Esophagus squamous epithelium (tissue), 5 donors: ENCODE results near the gene TMCO4. TPM values are rescaled to one million over a fixed set of nuclear protein-coding genes. Genes with fewer than 3 reads are reported as not detected.

Source experiments
- DNase-seq: peaks from one replicate; lab custom pipeline; 2025; lab: John Stamatoyannopoulos, UW
- H3K27ac ChIP-seq, 4 donors: fragments of 200-600 bp; sonication (generic); one replicate each; pipeline ENCODE4 v1.5.1; 2016 to 2019; ENCODE audit warnings: mild to moderate bottlenecking in 1 of 4
- H3K27me3 ChIP-seq, 4 donors: fragments of 200-600 bp; sonication (generic); 1 replicate in 3 of 4; 2 replicates in 1 of 4; pipeline versions ENCODE4 v1.5.1 to v1.6.0; 2017 to 2021; ENCODE audit warnings: antibody characterized with exemption in 1 of 4
- H3K36me3 ChIP-seq, 3 donors: fragments of 200-600 bp; sonication (generic); one replicate each; pipeline ENCODE4 v1.5.1; 2016 to 2019
- H3K4me1 ChIP-seq, 3 donors: fragments of 200-600 bp; sonication (generic); one replicate each; pipeline ENCODE4 v1.5.1; 2017 to 2019
- H3K4me3 ChIP-seq, 4 donors: fragments of 200-600 bp; sonication (generic); 1 replicate in 3 of 4; 2 replicates in 1 of 4; pipeline ENCODE4 v1.5.1; 2016 to 2019; ENCODE audit warnings: mild to moderate bottlenecking in 2 of 4, moderate library complexity in 1 of 4
- H3K9me3 ChIP-seq, 3 donors: fragments of 200-600 bp; sonication (generic); one replicate each; pipeline ENCODE4 v1.5.1; 2016 to 2019
- POLR2A ChIP-seq, 4 donors: fragments of 450-650 bp; IDR thresholded peaks; one replicate each; pipeline ENCODE4 v1.6.1; 2017; ENCODE audit warnings: antibody characterized with exemption in 4 of 4, mild to moderate bottlenecking in 4 of 4, moderate library complexity in 3 of 4
- WGBS, 2 donors: methylation state at CpG; one replicate each; pipeline ENCODE4 v1.1.5; 2018; 5-methylcytosine and 5-hydroxymethylcytosine counted together
- intact Hi-C: fragments of 100-400 bp; cut with DNase I; formaldehyde crosslinking; loops from one replicate; pipeline ENCODE4 v1.15.0; 2022
- total RNA-seq, 4 donors: library from RNA; depleted of rRNA; stranded (reverse); fragments of >200 nt; gene quantifications; one replicate each; pipeline ENCODE4 v1.1.0, GENCODE V29; 2016
- TF ChIP-seq, protein P1 (sequence below), 6 experiments: fragments of 450-650 bp in 4 of 6; fragments of 200-600 bp in 2 of 6; sonication (generic) in 2 of 6; IDR thresholded peaks; one replicate each; pipeline ENCODE4 v1.5.1; 2016 to 2019; ENCODE audit warnings: antibody characterized with exemption in 6 of 6, mild to moderate bottlenecking in 4 of 6, moderate library complexity in 4 of 6
- donor health status: DM: yes; HTN: yes; CAD: no.

The TMCO4 gene
- total RNA-seq, 4 donors from 2014 or later: 13.0 to 28.8 (median 21.2) TPM

DNA sequence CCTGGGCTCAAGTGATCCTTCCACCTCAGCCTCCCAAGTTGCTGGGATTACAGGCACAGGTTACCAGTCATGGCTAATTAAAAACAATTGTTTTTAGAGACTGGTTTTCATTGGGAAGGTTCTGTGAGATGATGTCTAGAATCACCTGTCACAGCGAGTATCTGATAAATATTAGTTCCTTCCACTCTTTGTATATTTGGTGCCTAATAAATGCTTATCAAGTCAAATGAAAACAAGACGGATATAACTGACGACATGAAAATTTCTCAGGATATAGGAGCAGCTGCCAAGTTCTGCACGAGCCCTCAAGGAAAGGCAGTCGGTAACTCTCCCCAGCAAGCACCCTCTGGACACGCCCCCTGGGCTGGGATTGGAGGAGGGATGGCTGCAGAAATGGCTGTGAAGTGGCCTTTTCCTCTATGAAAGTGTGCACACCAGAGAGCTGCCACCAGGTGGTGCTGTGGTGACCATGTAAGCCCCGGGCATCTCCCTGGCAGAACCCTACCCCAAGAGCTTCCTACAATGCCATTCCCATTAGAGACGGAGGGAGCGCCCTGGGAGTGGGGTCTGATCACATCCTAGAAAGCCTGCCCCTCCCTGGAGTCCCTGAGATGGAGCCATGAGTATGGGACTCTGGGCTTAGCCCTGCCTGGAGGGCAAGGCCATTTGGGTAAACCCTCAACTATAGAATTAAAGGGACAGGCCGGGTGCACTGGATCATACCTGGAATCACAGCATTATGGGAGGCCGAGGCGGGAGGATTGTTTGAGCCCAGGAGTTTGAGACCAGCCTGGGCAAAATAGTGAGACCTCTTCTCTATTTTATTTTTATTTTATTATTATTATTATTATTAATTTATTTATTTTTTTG lies 84.1 kb downstream of the TMCO4 start:
- DNase-seq: no peak
- TF ChIP-seq, protein P1, sequence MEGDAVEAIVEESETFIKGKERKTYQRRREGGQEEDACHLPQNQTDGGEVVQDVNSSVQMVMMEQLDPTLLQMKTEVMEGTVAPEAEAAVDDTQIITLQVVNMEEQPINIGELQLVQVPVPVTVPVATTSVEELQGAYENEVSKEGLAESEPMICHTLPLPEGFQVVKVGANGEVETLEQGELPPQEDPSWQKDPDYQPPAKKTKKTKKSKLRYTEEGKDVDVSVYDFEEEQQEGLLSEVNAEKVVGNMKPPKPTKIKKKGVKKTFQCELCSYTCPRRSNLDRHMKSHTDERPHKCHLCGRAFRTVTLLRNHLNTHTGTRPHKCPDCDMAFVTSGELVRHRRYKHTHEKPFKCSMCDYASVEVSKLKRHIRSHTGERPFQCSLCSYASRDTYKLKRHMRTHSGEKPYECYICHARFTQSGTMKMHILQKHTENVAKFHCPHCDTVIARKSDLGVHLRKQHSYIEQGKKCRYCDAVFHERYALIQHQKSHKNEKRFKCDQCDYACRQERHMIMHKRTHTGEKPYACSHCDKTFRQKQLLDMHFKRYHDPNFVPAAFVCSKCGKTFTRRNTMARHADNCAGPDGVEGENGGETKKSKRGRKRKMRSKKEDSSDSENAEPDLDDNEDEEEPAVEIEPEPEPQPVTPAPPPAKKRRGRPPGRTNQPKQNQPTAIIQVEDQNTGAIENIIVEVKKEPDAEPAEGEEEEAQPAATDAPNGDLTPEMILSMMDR (IDR thresholded peaks at IDR 0.05): peak; percentile 74 to 85 (median 78)
- TF ChIP-seq POLR2A (IDR thresholded peaks at IDR 0.05): no peak
- Histone ChIP-seq H3K36me3 (peaks cover 0 to 23% (median 0%) of the 10 kb centered on the region in 3 donors), H3K4me3 (no peak overlapping the region), H3K27ac (no peak overlapping the region), H3K9me3 (no peaks in the 10 kb centered on the region), H3K27me3 (no peaks in the 10 kb centered on the region), H3K4me1 (peaks cover 0 to 7% (median 2%) of the 10 kb centered on the region in 3 donors)
- intact Hi-C loops: no loop called here
- WGBS, 2 donors: 36 to 48% methylated on average over 9 to 11 of the region's 12 CpGs

DNA sequence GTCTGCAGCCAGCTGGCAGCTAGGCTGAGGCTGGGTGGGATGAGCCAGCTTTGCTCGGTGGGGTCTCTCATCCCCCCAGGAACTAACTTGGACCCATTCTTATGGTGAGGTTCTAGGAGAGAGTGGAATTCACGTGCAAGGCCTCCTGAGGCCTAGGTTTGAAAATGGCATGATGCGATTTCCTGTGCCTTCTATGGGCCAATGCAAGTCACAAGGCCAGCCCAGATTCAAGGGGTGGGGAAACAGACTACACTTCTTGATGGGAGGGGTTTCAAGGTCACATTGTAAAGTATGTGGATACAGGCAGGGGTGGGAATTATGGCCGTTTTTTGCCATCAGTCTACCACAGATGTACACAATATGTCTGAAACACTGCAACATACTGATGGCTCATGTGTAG lies 86.8 kb downstream of the TMCO4 start:
- Histone ChIP-seq H3K27me3 (no peaks in the 10 kb centered on the region), H3K9me3 (no peaks in the 10 kb centered on the region), H3K27ac (no peak overlapping the region), H3K36me3 (peaks cover 0 to 37% (median 0%) of the 10 kb centered on the region in 3 donors), H3K4me1 (peaks cover 0 to 7% (median 2%) of the 10 kb centered on the region in 3 donors), H3K4me3 (no peak overlapping the region)
- WGBS, 2 donors: 67 to 91% methylated on average over 1 to 4 of the region's 4 CpGs
- no peak for DNase-seq
- intact Hi-C loops: no loop called here
- TF ChIP-seq POLR2A (IDR thresholded peaks at IDR 0.05): no peak
- TF ChIP-seq, protein P1 (IDR thresholded peaks at IDR 0.05): no peak

DNA sequence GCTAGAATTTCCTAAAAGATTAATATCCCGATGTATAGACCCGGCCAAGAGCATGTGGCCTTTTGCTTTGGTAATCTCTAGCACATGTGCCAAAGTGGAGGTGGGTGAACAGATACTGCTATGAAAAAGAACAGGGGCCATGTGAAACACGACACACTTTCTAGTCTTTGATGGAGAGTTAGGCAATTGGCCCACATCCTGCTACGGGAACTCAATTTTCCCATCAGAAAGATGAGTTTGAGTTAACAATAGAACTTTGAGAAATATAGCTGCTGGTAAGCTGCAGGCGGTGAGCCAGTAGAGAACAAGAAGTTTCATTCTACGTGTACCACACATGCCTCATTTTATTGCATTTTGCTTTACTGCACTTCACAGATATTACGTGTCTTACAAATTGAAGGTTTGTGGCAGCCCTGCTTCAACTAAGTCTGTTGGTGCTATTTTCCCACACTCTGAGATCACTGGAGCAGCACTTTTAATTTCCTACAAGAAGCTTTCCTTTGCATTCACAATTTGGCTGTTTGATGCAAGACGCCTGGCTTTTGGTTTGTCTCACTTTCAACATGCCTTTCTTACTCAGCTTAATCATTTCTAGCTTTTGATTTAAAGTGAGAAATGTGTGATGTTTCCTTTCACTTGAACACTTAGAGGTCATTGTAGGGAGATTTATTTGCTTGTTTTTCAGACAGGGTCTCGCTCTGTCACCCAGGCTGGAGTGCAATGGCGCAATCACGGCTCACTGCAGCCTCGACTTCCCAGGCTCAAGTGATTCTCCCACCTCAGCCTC lies 88.7 kb downstream of the TMCO4 start:
- DNase-seq: no peak
- no peaks in the 10 kb centered on the region for H3K27me3 ChIP-seq
- peaks cover 0 to 38% (median 0%) of the 10 kb centered on the region in 3 donors for H3K36me3 ChIP-seq
- H3K27ac ChIP-seq: no peak overlapping the region
- H3K4me1 ChIP-seq: peaks cover 0 to 7% (median 2%) of the 10 kb centered on the region in 3 donors
- H3K9me3 ChIP-seq: no peaks in the 10 kb centered on the region
- TF ChIP-seq POLR2A (IDR thresholded peaks at IDR 0.05): no peak
- TF ChIP-seq, protein P1 (IDR thresholded peaks at IDR 0.05): no peak
- intact Hi-C loops: no loop called here
- WGBS, 2 donors: 72 to 81% methylated on average over 12 of the region's 12 CpGs
- H3K4me3 ChIP-seq: no peak overlapping the region

DNA sequence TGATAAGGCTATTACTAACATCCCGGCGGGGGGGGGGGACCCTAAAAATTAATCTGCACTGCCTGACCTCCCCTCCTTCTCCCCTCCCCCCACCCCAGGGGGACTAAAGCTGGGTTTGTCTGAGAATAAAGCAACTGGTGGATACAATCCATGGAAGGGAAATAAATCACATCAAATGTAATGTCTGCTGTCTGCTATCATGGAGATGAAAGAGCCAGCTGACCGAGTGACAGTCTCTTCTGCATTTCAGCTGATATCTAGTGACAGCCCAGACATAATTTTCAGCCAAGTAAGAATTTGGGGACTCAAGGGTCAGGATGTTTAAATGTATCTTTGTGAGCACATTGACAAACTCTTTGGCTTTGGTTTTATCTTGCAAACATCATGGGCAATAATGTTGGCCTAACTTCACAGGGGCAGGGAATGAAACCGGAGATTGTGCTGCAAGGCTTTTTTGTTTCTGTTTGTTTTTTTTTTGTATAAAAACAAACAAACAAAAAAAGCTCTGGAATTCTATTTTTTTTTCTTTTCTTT lies 90.4 kb downstream of the TMCO4 start:
- Histone ChIP-seq H3K27me3 (no peaks in the 10 kb centered on the region), H3K9me3 (no peaks in the 10 kb centered on the region), H3K36me3 (peaks cover 0 to 38% (median 0%) of the 10 kb centered on the region in 3 donors), H3K4me1 (peaks cover 0 to 6% (median 5%) of the 10 kb centered on the region in 3 donors), H3K27ac (no peak overlapping the region), H3K4me3 (no peak overlapping the region)
- no peak for DNase-seq
- TF ChIP-seq POLR2A (IDR thresholded peaks at IDR 0.05): no peak
- TF ChIP-seq, protein P1 (IDR thresholded peaks at IDR 0.05): no peak
- intact Hi-C loops: no loop called here
- 68 to 86% methylated on average over 2 to 4 of the region's 4 CpGs for WGBS, 2 donors
